Middle frontal gyrus (tissue), 1 donor: ENCODE results near the gene LRRC55.

ENCODE experiments used
- DNase-seq: peaks from one replicate; pipeline ENCODE4 v3.0.0-alpha.2; 2015; ENCODE audit warnings: low spot score; ENCODE audit errors: extremely low spot score

The LRRC55 gene

GRCh38 chr11:57233702-57234101, 51.9 kb downstream of the LRRC55 start:
- DNase-seq, result no peak

GRCh38 chr11:57235761-57236703, 54.3 kb downstream of the LRRC55 start:
- no peak for DNase-seq

DNA sequence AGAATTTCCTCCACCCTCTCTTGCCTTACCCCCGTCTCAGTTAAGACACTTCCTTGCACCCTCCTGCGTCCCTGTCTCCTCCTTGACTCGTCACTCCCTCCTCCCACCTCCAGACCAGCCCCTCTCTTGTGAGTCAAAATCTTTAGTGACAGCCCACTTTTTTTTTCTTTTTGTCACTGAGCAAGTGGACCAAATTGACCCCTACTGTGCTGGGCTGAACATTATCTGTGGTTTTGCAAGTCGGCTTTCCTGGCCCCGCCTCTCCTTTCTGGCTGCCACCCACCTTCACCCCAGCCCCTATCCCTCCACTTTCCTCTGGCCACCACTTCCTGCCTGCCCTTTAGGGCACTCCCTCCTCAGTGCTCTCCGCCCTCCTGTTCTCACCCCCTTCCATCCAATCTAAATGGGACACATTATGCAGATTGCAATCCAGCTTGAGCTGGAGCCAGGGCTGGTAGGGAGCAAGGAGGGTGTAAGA, 55.5 kb downstream of the LRRC55 start, which contains the start of gene APLNR:
Gene APLNR (minus strand): TSS at position 47 of the 478 bp plus-strand sequence. CDS start 246 bp downstream, outside the sequence.
- DNase-seq, result no peak

DNA sequence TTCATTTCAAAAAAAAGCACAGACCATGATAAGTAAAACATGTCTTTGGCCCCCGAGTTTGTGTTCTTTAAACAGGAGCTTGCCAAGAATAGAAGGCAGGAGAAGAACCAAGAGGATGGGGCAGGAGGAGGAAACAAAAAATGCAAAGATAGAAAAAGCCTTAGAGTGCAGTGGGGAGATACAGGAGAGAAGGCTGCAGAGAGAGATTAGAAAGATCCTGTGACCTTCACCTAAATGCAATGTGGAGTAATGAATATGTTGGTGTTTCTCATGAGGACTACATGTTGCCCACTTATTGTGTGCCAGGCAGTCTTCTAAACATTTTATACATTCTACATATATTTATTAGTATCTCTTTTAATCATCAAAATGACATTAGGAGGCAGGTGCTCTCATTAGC, 57.6 kb downstream of the LRRC55 start:
- no peak for DNase-seq

GRCh38 chr11:57240007-57240406, 58.3 kb downstream of the LRRC55 start:
- no peak for DNase-seq

DNA sequence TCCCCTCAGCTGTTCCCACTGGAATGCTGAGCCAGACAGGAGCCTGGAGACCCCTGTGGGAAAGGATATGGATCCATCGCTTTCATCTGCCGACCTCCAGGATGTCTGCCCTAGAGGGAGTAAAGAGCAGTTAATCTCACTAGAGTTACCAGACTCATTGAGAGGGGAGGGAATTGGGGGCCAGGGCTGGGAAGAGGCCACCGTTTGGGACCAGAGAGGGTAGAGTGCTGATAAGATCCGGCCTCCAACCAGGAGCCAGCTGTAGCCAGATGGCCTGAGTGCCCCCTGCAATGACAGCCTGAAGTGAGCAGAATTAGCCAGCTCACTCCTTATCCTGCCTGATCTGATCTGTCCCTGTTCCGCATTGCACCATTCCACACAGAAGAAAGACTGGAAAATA, 59.0 kb downstream of the LRRC55 start:
- DNase-seq, result no peak
